Measurements from ENCODE around the gene AHI1.

AHI1 gene

DNA sequence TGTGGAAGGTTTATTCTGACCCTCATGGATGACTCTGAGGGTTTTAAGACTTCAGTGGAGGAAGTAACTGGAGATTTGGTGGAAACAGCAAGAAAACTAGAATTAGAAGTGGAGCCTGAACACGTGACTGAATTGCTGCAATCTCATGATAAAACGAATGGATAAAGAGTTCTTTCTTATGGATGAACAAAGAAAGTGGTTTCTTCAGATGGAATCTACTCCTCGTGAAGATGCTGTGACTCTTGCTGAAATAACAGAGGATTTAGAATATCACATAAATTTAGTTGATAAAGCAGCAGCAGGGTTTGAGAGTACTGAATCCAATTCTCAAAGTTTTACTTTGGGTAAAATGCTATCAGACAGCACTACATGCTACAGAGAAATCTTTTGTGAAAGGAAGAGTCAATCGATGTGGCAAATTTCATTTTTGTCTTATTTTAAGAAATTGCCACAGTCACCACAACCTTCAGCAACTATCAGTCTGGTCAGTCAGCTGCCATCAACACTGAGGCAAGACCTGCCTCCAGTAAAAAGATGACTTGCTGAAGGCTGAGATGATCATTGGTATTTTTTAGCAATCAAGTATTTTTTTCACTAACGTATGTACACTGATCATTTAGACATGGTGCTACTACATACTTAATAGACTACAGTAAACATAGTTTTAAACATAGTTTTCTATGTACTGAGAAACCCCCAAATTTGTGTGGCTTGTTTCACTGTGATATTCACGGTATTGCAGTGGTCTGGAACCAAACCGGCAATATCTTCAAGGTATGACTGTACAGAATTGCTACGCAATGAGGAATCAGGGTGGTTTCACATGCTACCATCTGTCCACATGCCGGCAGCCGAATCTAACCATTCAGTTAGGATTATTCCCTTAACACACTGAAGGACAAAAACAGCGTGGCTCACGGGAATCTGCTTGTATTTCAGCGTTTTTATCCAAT lies 167.4 kb downstream of the AHI1 start:
- no peak for TF ChIP-seq POLR2A (IDR thresholded peaks at IDR 0.05; ENCODE audit: low read length)
- no peak for DNase-seq

DNA sequence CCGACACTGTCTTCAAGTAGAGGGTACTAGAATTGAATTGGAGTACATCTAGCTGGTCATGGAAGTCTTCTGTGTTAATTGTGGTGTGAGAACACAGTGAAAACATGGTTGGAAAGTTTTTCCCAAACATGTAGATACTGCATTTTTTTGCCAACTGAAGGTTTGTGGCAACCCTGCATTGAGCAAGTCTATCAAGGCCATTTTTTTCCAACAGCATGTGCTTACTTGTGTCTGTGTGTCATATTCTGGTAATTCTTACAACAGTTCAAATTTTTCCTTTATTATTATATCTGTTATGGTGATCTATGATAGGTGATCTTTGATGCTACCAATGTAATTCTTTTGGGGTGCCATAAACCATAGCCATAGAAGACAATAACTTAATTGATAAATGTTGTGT lies 169.4 kb downstream of the AHI1 start:
- no peak for DNase-seq

GRCh38 chr6:135325624-135326424 lies 171.7 kb downstream of the AHI1 start:
- no peak for TF ChIP-seq GATA1 (IDR thresholded peaks at IDR 0.05; ENCODE audit: low read depth, low read length)
- TF ChIP-seq POLR2A (IDR thresholded peaks at IDR 0.05; ENCODE audit: low read length) = no peak
- peak; percentile 81 to 84 for DNase-seq

More for the DNA sequence above, 169.4 kb downstream of the AHI1 start:
- no peak for TF ChIP-seq POLR2A (IDR thresholded peaks at IDR 0.05; ENCODE audit: low read length)
- no peak for TF ChIP-seq GATA1 (IDR thresholded peaks at IDR 0.05; ENCODE audit: low read depth, low read length)

GRCh38 chr6:135324531-135324930 lies 173.0 kb downstream of the AHI1 start:
- peak in 1 of 2 experiments; percentile 18 for DNase-seq
- no peak for TF ChIP-seq POLR2A (IDR thresholded peaks at IDR 0.05; ENCODE audit: low read length)
- no peak for TF ChIP-seq GATA1 (IDR thresholded peaks at IDR 0.05; ENCODE audit: low read depth, low read length)

DNA sequence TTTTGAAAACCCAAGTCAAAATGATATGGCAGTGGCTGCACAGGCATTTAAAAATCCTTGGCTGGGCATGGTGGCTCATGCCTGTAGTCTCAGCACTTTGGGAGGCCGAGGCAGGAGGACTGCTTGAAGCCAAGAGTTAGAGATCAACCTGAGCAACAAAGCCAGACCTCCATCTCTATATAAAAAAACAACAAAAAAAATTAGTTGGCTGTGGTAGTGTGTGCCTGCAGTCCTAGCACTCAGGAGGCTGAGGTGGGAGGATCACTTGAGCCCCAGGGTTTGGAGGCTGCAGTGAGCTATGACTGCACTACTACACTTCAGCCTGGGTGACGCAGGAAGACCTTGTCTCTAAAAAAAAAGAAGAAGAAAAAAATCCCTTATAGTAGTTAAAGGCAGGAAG lies 173.6 kb downstream of the AHI1 start:
- no peak for TF ChIP-seq GATA1 (IDR thresholded peaks at IDR 0.05; ENCODE audit: low read depth, low read length)
- no peak for TF ChIP-seq POLR2A (IDR thresholded peaks at IDR 0.05; ENCODE audit: low read length)
- peak; percentile 12 to 36 for DNase-seq

GRCh38 chr6:135323202-135323668 lies 174.3 kb downstream of the AHI1 start:
- DNase-seq = peak; percentile 84 to 96
- TF ChIP-seq GATA1 (IDR thresholded peaks at IDR 0.05; ENCODE audit: low read depth, low read length) (peak; percentile 43), POLR2A (IDR thresholded peaks at IDR 0.05; ENCODE audit: low read length) (peak; percentile 41)

DNA sequence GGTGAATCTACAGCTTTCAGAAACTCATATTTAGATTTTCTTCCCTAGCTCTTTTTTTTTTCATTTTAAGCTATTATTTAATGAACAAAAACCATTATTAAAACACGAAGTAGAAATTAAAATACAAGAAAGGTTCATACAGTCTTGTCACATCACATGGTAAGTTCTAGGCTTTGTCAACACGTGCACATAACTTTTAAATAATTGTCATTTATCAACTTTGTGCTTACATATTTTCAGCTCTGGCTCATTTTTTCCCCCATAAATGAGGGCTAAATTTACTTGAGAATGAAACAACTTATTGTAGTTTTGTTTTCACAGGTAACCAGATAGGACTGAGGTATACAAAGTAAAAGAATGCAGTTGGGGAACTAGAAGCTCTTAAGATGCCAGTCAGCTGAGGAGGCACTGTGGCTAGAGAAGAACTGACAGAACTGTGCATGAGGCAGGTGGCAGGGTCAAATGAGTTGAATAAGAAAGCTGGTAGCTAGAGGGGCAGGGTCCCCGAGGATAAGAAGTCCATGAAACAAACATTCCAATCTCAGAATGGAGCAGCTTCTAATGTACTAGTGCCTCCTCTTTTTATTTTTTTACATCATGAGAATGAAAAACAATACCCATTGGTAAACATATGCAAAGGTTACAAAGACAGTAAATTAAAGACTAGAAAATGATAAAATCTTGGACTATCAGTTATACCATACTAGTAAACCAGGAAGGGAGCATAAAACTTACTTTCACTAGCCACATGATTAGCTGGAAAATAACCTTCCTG lies 174.9 kb downstream of the AHI1 start:
- DNase-seq = peak; percentile 60 to 64
- TF ChIP-seq POLR2A (IDR thresholded peaks at IDR 0.05; ENCODE audit: low read length) (no peak), GATA1 (IDR thresholded peaks at IDR 0.05; ENCODE audit: low read depth, low read length) (no peak)

DNA sequence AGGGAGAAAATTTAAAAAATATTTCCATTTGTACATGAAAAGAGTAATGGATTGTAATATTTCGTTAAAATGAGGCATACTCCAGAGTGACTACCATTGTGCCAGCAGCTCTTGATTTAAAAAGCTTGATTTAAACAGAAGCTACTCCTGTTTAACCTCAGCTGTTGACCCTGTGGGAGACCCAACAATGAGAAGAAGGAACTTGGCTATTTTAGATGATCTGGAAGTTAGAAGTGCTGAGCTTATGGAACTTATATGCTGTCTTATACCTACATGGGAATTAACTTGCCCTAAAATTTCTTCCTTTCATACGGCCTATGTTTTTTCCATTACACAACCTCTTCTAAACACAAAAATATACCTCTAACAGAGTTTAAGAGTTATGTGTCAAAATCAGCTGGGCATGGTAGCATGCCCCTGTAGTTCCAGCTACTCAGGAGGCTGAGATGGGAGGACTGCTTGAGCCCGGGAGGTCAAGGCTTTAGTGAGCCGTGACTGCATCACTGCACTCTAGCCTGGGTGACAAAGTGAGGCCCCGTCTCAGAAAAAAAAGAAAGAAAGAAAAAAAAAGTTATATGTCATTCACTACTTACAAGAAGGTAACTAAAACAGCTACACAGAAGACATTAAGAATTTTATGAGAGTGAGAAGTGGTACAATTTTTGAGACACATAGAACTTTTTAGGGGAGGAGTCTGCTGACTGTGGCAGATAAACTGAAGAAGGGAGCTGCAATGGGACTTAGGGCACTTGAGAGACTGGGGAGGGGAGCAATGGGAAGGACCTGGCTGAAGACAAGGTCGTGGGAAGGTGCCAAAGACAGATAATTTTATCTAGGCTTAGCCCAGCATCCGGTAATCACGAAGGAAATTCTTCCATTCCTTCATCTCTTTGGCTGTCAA lies 176.6 kb downstream of the AHI1 start:
- DNase-seq = peak; percentile 85 to 94
- TF ChIP-seq GATA1 (IDR thresholded peaks at IDR 0.05; ENCODE audit: low read depth, low read length) = no peak
- peak; percentile 34 for TF ChIP-seq POLR2A (IDR thresholded peaks at IDR 0.05; ENCODE audit: low read length)

DNA sequence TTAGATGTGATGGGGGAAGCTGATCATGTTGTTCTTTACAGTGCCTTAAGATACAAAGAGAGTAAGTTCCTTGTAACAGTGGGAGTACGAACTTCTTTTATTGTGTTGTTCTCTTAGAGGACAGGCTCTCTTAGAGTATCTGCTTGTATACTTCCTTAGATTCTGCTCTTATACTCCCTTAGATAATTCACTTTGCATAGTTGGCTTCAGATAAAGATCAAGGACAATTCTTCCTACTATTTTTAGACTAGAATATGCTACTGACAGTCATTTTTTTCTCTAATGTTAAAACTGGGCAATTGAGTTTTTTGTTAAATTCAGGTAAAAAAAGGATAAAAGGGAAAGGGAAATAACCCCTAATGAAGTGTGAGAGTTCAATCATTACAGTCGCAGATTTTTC lies 177.7 kb downstream of the AHI1 start:
- DNase-seq = peak in 1 of 2 experiments; percentile 14
- no peak for TF ChIP-seq GATA1 (IDR thresholded peaks at IDR 0.05; ENCODE audit: low read depth, low read length)
- TF ChIP-seq POLR2A (IDR thresholded peaks at IDR 0.05; ENCODE audit: low read length) = no peak

- TF ChIP-seq POLR2A (IDR thresholded peaks at IDR 0.05; ENCODE audit: low read length) = no peak
- TF ChIP-seq GATA1 (IDR thresholded peaks at IDR 0.05; ENCODE audit: low read depth, low read length) = no peak
- peak; percentile 39 to 81 for DNase-seq
These were observed 178.6 kb downstream of the AHI1 start for GRCh38 chr6:135318738-135319469.

DNA sequence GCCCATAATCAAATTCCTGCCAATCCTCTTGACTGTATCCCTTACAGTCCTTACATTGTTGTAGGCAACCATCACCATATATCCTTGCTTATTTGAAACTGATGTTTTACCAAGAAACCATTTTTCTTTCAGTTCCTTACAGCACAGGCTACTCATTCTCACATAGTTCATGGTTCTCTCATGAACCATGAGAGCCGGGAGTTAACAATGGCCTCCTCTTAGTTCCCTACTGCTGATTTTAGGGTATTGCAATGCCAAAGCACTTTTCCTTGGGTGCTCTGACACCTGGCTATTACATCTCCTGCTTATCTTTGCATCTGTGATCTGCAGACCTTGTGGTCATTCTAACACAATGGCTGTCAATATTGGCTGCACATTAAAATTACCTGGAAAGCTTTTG lies 183.0 kb downstream of the AHI1 start:
- no peak for DNase-seq
- TF ChIP-seq POLR2A (IDR thresholded peaks at IDR 0.05; ENCODE audit: low read length) (no peak), GATA1 (IDR thresholded peaks at IDR 0.05; ENCODE audit: low read depth, low read length) (no peak)
